ENCODE results near the gene TUT7.
A peak's percentile ranks its signal among the peaks of the same experiment; 100 is the strongest.

TUT7 gene

DNA sequence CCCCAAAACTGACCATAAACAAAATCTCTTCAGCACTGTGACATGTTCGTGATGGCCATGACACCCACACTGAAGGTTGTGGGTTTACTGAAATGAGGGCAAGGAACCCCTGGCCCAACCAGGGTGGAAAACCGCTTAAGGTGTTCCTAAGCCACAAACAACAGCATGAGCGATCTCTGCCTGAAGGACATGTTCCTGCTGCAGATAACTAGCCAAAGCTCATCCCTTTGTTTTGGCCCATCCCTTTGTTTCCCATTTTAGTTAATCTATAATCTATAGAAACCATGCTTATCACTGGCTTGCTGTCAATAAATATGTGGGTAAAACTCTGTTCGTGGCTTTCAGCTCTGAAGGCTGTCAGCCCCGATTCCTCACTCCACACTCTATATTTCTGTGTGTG, 21.8 kb upstream of the TUT7 start:
- H3K27ac ChIP-seq (ENCODE audit: extremely low read depth, low read depth, low read length), result no peak overlapping the region
- TF ChIP-seq SETDB1 (IDR thresholded peaks at IDR 0.05; ENCODE audit: insufficient read length, low read length), result peak; percentile 17
- TF ChIP-seq SALL2 (tag by site-specific recombination; IDR thresholded peaks at IDR 0.05; ENCODE audit: borderline replicate concordance), result no peak
- H3K4me1 ChIP-seq (ENCODE audit: control insufficient read depth, insufficient read depth, low read length), result no peaks in the 10 kb centered on the region
- H3K4me3 ChIP-seq (ENCODE audit: low read depth, low read length), result no peak overlapping the region
- H3K9me3 ChIP-seq (ENCODE audit: control insufficient read depth, insufficient read depth, low read depth, low read length), result no peaks in the 10 kb centered on the region
- H3K36me3 ChIP-seq (ENCODE audit: control insufficient read depth in 2 of 2, insufficient read depth in 1 of 2, low read length in 2 of 2), result no peaks in the 10 kb centered on the region
- ChIA-PET POLR2A (no interaction called here), CTCF (no interaction called here)

DNA sequence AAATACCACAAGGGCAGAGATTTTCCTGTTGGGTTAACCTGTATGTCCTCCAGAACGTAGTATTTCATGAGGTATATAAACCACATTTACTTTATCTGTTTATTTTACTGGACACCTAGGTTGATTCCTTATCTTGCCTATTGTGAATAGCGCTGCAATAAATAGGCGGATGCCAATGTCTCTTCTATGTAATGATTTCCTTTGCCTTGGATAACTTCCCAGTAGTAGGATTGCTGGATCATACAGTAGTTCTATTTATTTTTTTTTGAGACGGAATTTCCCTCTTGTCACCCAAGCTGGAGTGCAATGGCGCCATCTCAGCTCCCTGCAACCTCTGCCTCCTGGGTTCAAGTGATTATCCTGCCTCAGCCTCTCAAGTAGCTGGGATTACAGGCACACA, 15.6 kb upstream of the TUT7 start:
- ChIA-PET POLR2A (no interaction called here), CTCF (interaction anchor here (0.6 to 0.8 kb wide), 2 partner anchors 81 to 117 kb away, joined by 3 read pairs; no protein-coding TSS in a partner anchor)
- no peak for TF ChIP-seq SP3 (tag by site-specific recombination; IDR thresholded peaks at IDR 0.05)
- TF ChIP-seq ZNF76 (tag by site-specific recombination; IDR thresholded peaks at IDR 0.05; ENCODE audit: borderline replicate concordance, low read depth), result no peak
- TF ChIP-seq EGR2 (tag by site-specific recombination; IDR thresholded peaks at IDR 0.05; ENCODE audit: low read depth), result no peak
- no peak for TF ChIP-seq ZNF146 (tag by site-specific recombination; IDR thresholded peaks at IDR 0.05)
- TF ChIP-seq ZNF248 (tag by site-specific recombination; IDR thresholded peaks at IDR 0.05), result no peak
- TF ChIP-seq ZEB2 (tag by site-specific recombination; IDR thresholded peaks at IDR 0.05), result no peak
- no peak for TF ChIP-seq ZNF280C (tag by site-specific recombination; IDR thresholded peaks at IDR 0.05)
- no peak for TF ChIP-seq PATZ1 (tag by site-specific recombination; IDR thresholded peaks at IDR 0.05)
- TF ChIP-seq ZNF121 (tag by site-specific recombination; IDR thresholded peaks at IDR 0.05), result no peak
- H3K9me3 ChIP-seq (ENCODE audit: control insufficient read depth, insufficient read depth, low read depth, low read length), result no peaks in the 10 kb centered on the region
- no peaks in the 10 kb centered on the region for H3K36me3 ChIP-seq (ENCODE audit: control insufficient read depth in 2 of 2, insufficient read depth in 1 of 2, low read length in 2 of 2)
- no peak overlapping the region for H3K27ac ChIP-seq (ENCODE audit: extremely low read depth, low read depth, low read length)
- no peak overlapping the region for H3K4me3 ChIP-seq (ENCODE audit: low read depth, low read length)
- H3K4me1 ChIP-seq (ENCODE audit: control insufficient read depth, insufficient read depth, low read length), result no peaks in the 10 kb centered on the region

- Histone ChIP-seq H3K4me1 (ENCODE audit: control insufficient read depth, insufficient read depth, low read length) (no peaks in the 10 kb centered on the region), H3K27ac (ENCODE audit: extremely low read depth, low read depth, low read length) (no peak overlapping the region), H3K36me3 (ENCODE audit: control insufficient read depth in 2 of 2, insufficient read depth in 1 of 2, low read length in 2 of 2) (no peaks in the 10 kb centered on the region), H3K4me3 (ENCODE audit: low read depth, low read length) (no peak overlapping the region), H3K9me3 (ENCODE audit: control insufficient read depth, insufficient read depth, low read depth, low read length) (no peaks in the 10 kb centered on the region)
- POLR2A ChIA-PET, result no interaction called here
- CTCF ChIA-PET, result interaction anchor here (0.6 kb wide), 1 partner anchor 366 kb away, joined by 3 read pairs; no protein-coding TSS in a partner anchor
- no peak for TF ChIP-seq ZNF302 (tag by site-specific recombination; IDR thresholded peaks at IDR 0.05; ENCODE audit: low read depth)
- no peak for TF ChIP-seq ZFP37 (tag by site-specific recombination; IDR thresholded peaks at IDR 0.05)
- TF ChIP-seq ZNF707 (tag by site-specific recombination; IDR thresholded peaks at IDR 0.05), result no peak
- TF ChIP-seq ZNF76 (tag by site-specific recombination; IDR thresholded peaks at IDR 0.05; ENCODE audit: borderline replicate concordance, low read depth), result no peak
- no peak for TF ChIP-seq ZNF555 (tag by site-specific recombination; conservative IDR thresholded peaks at IDR 0.05)
- no peak for TF ChIP-seq ZBTB26 (tag by site-specific recombination; optimal IDR thresholded peaks at IDR 0.05)
- no peak for TF ChIP-seq GLIS1 (tag by site-specific recombination; IDR thresholded peaks at IDR 0.05)
- no peak for TF ChIP-seq ZNF514 (tag by site-specific recombination; IDR thresholded peaks at IDR 0.05)
- no peak for TF ChIP-seq ZNF544 (tag by site-specific recombination; IDR thresholded peaks at IDR 0.05)
- TF ChIP-seq, protein P1, sequence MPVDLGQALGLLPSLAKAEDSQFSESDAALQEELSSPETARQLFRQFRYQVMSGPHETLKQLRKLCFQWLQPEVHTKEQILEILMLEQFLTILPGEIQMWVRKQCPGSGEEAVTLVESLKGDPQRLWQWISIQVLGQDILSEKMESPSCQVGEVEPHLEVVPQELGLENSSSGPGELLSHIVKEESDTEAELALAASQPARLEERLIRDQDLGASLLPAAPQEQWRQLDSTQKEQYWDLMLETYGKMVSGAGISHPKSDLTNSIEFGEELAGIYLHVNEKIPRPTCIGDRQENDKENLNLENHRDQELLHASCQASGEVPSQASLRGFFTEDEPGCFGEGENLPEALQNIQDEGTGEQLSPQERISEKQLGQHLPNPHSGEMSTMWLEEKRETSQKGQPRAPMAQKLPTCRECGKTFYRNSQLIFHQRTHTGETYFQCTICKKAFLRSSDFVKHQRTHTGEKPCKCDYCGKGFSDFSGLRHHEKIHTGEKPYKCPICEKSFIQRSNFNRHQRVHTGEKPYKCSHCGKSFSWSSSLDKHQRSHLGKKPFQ (tag by site-specific recombination; IDR thresholded peaks at IDR 0.05), result no peak
- no peak for TF ChIP-seq GLI2 (tag by site-specific recombination; IDR thresholded peaks at IDR 0.05; ENCODE audit: borderline replicate concordance, low read depth)
- no peak for TF ChIP-seq SP2 (tag by site-specific recombination; IDR thresholded peaks at IDR 0.05)
- TF ChIP-seq ZNF404 (tag by site-specific recombination; IDR thresholded peaks at IDR 0.05), result no peak
- TF ChIP-seq ZNF660 (tag by site-specific recombination; IDR thresholded peaks at IDR 0.05), result 0 out of 2 replicates have a peak, but pooled peaks have one; percentile 46
- no peak for TF ChIP-seq ZNF202 (tag by site-specific recombination; IDR thresholded peaks at IDR 0.05; ENCODE audit: borderline replicate concordance)
- TF ChIP-seq ZNF292 (tag by site-specific recombination; IDR thresholded peaks at IDR 0.05; ENCODE audit: borderline replicate concordance, low read depth), result no peak
Observed at GRCh38 chr9:86368871-86369521, 14.8 kb upstream of the TUT7 start.
